GM21360 (cell line): ENCODE results near the gene LYZL6.
"Not testable (repeated sequence)": the region's sequence is repeated elsewhere in the genome, so short reads cannot be mapped to it uniquely, and the experiment has no call there.

Experiments used
- ATAC-seq: cut with Tn5 transposase; IDR thresholded peaks from one replicate; pipeline ENCODE4 v1.9.1; 2021; ENCODE audit warnings: mild to moderate bottlenecking, moderate library complexity; ENCODE audit not compliant: unreplicated experiment

Gene LYZL6

DNA sequence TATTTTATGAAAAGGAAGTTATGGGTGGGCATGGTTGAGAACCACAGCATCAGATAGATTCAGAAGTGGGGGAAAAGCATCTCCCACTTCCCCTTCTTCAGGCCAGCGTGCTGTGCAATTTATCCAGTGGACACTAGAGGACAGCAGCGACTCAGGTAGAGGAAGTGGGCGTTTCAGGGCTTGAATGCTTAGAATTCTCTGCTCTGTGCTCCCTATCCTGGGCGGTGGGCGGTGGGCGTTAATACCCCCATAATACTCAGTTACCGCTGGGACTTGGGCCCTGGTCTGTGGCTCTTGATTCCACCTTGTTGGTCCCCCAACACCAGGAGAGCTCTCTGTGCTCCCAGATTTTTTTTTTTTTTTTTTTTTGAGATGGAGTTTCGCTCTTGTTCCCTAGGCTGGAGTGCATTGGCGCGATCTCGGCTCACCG is 3.7 kb upstream of the LYZL6 start:
- ATAC-seq, result no peak

DNA sequence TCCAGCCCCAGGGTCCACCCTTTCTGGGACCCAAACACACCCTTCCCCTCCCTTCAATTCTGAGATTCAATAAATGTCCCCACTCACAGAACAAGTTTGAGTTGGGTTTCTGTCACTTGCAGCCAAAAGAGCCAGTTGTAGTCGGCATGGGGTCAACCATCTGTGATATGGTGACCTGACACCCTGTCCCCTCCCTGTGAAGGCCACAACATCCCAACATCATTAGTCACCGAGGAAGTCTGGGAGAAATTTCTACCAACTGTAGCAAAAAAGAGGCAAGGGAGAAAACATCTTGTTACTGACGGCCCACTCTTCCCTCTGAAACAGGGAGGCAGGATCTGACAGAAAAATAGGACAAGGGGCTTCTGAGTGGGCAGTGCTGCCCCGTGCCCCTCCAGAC is 638 bp upstream of the LYZL6 start:
- no peak for ATAC-seq

DNA sequence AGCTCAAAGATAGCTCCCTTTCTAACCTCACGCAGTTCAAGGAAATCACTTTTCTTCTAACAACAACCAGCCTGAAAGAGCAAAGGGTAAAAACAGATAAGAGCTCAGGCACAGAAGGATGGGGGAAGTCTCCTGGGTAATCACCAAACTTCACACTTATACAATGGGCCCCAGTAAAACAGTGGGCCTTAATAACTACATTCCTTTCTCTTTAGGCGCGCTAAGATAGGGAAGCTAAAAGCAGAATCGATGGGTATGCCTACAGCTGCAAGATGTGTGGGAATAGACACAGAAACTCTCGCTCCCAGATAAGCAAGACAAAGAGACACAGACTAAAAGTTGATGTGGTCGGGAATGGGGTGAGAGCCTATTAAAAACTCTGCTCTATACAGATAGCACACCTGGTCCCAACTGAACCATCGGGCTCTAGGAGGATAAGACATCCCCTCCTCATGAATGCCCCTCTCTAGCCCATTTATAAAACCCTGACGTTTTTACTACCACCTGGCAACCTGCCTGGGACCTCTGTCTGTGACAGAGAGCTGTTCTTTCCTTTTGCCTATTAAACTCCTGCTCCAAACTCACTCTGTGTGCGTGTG is 826 bp downstream of the LYZL6 start:
- ATAC-seq, result no peak

DNA sequence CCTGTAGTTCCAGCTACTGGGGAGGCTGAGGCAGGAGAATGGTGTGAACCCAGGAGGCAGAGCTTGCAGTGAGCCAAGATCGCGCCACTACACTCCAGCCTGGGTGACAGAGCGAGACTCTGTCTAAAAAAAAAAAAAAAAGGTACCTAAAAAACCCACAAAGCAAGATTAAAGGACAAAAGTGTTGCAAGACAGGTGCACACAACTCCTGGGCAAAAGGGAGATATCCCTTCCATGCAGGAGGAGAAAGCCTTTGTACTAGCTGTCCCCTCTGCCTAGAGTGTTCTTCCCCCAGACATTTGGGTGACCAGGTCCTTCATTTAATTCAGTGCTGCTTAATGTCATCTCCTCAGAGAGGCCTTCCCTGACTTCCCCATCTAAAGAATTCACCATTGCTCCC is 5.0 kb downstream of the LYZL6 start:
- ATAC-seq, result not testable (repeated sequence)

DNA sequence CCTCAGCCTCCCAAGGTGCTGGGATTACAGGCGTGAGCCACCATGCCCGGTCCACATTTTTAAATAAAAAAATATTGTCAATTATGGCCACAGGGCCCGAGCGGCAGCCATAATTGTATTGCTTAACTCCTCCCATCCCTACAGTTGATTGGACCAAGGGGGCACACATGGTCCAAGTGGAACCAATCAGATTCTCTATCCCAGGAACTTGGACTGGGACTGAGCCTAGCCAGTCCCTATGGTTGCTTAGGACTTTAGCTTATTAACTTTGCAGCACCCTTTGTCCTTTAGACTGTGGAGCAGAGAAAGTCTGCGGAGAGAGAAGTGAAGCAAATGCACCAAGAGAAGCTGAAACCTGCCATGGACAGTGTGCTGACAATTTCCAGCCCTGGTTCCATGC is 7.5 kb downstream of the LYZL6 start:
- ATAC-seq, result no peak

DNA sequence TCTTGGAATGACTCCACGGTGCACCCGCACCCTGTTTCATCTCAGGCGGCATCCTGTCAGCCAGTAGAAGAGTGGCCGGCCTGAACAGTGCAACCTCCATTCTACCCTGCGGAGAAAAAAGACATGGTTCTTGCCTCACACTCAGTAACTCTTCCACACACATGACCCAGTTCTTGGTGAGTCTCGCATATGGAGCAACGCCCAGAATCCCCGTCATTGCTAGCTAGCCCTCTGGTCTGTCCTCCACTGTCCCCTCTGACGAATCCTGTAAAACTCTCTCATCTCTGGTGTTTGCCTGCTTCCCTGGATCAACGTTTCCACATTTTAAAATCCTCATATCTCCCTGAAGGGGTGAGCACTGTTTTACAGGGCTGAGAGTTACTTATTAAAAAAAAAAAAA is 8.8 kb downstream of the LYZL6 start:
- no peak for ATAC-seq

DNA sequence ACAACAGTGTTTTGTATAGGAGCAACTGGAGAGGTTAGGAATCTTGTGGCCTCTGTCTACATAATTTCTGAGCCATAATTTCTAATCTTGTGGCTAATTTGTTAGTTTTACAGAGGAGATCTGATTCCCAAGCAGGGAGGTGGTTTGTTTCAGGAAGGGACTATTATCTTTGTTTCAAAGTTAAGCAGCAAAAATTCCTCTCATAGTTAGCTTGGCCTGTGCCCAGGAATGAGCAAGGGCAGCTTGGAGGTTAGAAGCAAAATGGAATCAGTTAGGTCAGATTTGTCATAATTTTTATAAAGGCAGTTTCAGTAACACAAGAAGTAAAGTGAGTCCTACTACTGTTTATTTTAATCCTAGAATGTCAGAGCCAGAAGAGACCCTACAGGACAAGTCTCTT is 10.9 kb downstream of the LYZL6 start:
- ATAC-seq, result no peak

GRCh38 chr17:35931794-35932425 is 11.6 kb downstream of the LYZL6 start:
- ATAC-seq, result no peak

- ATAC-seq, result no peak
Observed at GRCh38 chr17:35930211-35931065, 13.1 kb downstream of the LYZL6 start, which contains the start of gene RDM1. Gene RDM1 (minus strand): TSS chr17:35930773. CDS start chr17:35930727, 46 bp downstream.

- no peak for ATAC-seq
Observed at GRCh38 chr17:35927714-35928113, 15.8 kb downstream of the LYZL6 start.

- ATAC-seq, result no peak
Observed at GRCh38 chr17:35923609-35924114, 19.9 kb downstream of the LYZL6 start.

DNA sequence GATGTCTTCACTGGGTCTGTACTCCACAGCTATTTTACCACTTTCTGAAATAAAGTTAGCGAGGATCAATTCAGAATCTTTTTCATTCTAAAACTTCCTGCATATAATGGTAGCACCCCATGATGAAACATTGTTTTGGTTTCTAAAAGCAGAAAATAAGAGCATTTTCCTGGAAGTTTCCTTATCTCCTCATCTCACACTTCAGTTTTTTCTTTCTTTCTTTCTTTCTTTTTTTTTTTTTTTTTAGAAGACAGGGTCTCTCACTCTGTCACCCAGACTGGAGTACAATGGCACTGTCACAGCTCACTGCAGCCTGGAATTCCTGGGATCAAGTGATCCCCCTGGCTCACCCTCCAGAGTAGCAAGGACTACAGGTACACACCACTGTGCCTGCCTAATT is 23.3 kb downstream of the LYZL6 start:
- ATAC-seq, result no peak

DNA sequence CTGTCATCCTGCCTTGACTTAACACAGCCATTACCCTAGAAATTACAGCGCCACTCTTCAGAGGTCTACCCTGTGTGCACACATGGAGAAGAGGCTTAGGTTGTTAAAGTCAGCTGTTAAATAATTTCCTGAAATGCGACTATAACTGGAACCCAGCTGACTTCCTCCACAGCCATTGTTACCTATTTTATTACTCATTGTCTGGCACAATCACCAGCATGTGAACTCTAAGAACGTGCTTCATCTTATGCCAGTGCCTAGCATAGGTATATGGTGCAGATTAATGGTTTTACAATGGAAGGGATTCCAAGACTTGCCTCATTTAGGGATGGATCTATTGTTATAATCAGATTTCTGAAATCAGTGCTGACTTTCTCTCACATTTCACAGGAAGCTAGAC is 24.8 kb downstream of the LYZL6 start:
- no peak for ATAC-seq

DNA sequence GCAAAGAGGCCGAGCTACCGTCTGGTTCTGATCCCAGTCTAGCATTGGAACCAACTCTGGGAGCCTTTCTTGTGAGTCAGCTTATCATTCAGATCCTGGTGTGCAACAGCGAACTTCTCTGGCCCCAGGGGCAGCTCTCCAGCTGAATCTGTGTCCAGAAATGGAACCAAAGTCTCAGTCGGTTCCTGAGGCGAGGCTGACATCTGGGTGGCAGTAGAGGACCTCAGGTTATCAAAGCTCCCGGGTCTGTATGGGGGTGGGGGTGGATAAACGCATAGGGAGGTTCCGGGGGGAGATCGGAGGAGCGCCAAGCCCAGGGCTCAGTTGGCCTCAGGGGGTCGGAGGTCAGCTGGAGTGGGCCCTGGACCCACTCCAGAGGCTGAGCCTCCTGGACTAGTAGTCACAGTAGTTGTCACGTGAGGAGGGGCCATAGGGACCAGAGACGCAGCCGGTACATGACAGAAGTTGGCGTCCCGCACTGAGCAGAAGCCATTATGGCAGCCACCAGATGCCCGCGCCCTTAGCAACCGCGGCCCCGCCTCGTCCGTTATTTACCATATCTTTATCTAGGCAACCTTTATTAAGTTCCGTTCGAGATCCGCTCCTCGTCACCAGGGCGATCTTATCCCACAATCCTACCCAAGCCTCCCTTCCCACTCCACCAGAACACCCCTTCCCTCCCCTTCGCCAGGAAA is 25.8 kb downstream of the LYZL6 start:
- ATAC-seq, result no peak

- ATAC-seq, result no peak
Observed at GRCh38 chr17:35915153-35915964, 28.2 kb downstream of the LYZL6 start.

DNA sequence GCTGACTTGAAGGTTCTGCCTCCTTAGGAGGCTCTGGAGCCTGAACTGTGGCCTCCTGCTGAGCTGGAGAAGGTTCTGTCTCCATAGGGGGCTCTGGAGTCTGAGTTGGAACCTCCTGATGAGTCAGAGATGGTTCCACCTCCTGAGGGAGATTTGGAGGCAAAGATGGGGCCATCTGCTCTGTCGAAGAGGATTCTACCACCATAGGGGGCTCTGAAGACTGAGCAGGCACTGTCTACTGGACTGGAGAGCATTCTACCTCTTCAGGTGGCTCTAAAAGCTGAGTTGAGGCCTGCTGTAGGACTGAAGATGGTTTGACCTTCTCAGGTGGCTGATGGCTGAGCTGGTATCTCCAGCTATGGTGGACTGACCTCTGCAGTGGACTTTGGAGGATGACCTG is 29.2 kb downstream of the LYZL6 start:
- ATAC-seq, result no peak

DNA sequence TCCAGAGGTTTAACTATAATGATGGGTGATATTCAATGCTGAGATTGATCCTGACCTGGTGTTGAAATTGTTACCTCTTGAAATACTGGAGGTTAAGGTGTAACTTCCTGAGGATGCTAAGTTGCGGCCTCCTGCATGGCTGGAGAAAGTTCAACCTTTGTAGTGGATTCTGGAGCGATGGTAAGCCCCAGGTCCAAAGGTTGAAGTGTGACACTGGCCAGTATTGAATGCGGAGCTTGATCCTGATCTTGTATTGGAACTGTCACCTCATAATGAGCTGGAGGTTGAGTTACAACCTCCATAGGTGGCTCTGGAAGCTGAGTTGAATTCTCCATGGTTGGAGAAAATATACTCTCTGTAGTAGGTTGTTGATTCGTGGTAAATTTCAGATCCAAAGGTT is 29.9 kb downstream of the LYZL6 start:
- ATAC-seq, result no peak

DNA sequence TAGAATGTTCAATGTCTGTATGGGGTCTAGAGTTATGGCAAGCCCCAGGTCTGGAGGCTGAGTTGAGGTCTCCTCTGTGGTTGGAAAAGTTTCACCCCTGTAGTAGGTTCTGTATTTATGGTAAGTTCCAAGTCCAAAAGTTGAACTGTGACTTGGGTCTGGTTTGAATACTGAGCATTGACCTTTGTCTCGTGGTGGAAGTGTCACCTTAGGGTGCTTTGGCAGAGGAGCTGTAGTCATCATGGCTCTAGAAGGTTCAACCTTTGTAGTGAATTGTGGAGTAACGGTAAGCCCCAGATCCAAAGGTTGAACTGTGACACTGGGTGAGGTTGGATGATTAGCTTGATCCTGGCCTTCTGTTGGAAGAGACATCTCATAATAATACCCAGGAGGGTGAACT is 30.6 kb downstream of the LYZL6 start:
- no peak for ATAC-seq

- no peak for ATAC-seq
Observed at GRCh38 chr17:35912339-35912912, 31.1 kb downstream of the LYZL6 start.

GRCh38 chr17:35909408-35909807 is 34.1 kb downstream of the LYZL6 start:
- ATAC-seq, result no peak
